Endothelial cell of umbilical vein (primary cell): ENCODE measurements around the gene GPATCH1. TPM values are rescaled to one million over a fixed set of nuclear protein-coding genes. Genes with fewer than 3 reads are reported as not detected.

ENCODE experiments used
- BruUV-seq: library from RNA; stranded (reverse); fragments of 400-500 nt; replicated peaks from 2 replicates; lab custom pipeline; 2021; lab: Mats Ljungman, UMichigan
- CTCF ChIA-PET: fragments of 300-600, 350-600 bp; sonication (Branson Sonifier 250); formaldehyde crosslinking; loops from one replicate; lab custom pipeline; 2021; ENCODE audit warnings: antibody characterized with exemption, inconsistent platforms; lab: Charles Lee
- POLR2A ChIA-PET: fragments of 300-600, 350-600 bp; sonication (Branson Sonifier 250); formaldehyde crosslinking; loops from one replicate; lab custom pipeline; 2021; ENCODE audit warnings: antibody characterized with exemption, inconsistent platforms; lab: Charles Lee
- DNase-seq: peaks from one replicate; pipeline ENCODE4 v3.0.0-alpha.2; 2011; ENCODE audit warnings: low read depth, low spot score
- FAIRE-seq: peaks from 2 replicates; lab custom pipeline; 2011; peaks lifted over from hg19 to GRCh38; lab: Jason Lieb, UNC
- H2AFZ ChIP-seq: 2 replicates; pipeline ENCODE4 v1.6.0; 2012; ENCODE audit warnings: low read depth, low read length, control low read depth, inconsistent platforms
- H3K27ac ChIP-seq: 2 replicates; pipeline ENCODE4 v1.5.1; 2011; ENCODE audit warnings: low read depth, mild to moderate bottlenecking, control low read depth, low read length, moderate library complexity; ENCODE audit not compliant: insufficient read depth
- H3K27me3 ChIP-seq, 2 experiments: 2 replicates each; pipeline versions ENCODE4 v1.6.0 to v1.6.1; 2011; ENCODE audit warnings: low read length in 2 of 2, mixed read lengths in 1 of 2; ENCODE audit not compliant: control insufficient read depth in 2 of 2, insufficient read depth in 2 of 2
- H3K36me3 ChIP-seq, 2 experiments: 2 replicates in 1 of 2; 3 replicates in 1 of 2; pipeline ENCODE4 v1.5.1; 2011; ENCODE audit warnings: low read length in 2 of 2, mild to moderate bottlenecking in 1 of 2, moderate library complexity in 1 of 2; ENCODE audit not compliant: control insufficient read depth in 2 of 2, insufficient read depth in 2 of 2; ENCODE audit errors: extremely low read depth in 1 of 2
- H3K4me1 ChIP-seq: 3 replicates; pipeline ENCODE4 v1.5.1; 2011; ENCODE audit warnings: mild to moderate bottlenecking, low read length; ENCODE audit not compliant: control insufficient read depth, insufficient read depth; ENCODE audit errors: extremely low read depth
- H3K4me2 ChIP-seq: 2 replicates; pipeline ENCODE4 v1.6.1; 2011; ENCODE audit warnings: low read length, control low read depth, mixed read lengths; ENCODE audit not compliant: insufficient read depth
- H3K4me3 ChIP-seq, 3 experiments: fragments of 200-600 bp in 1 of 3; sonication (generic), shearing (Covaris generic) in 1 of 3; replicated peaks in 1 of 3; 2 replicates each; pipeline ENCODE4 v1.5.1; 2011 to 2016; ENCODE audit warnings: control low read depth in 3 of 3, low read length in 3 of 3, mild to moderate bottlenecking in 2 of 3, inconsistent platforms in 1 of 3, low read depth in 1 of 3, moderate library complexity in 1 of 3; ENCODE audit not compliant: insufficient read depth in 1 of 3
- H3K79me2 ChIP-seq: 2 replicates; pipeline ENCODE4 v1.6.0; 2012; ENCODE audit warnings: low read length, inconsistent platforms; ENCODE audit not compliant: control insufficient read depth, insufficient read depth
- H3K9ac ChIP-seq: replicated peaks from 2 replicates; pipeline ENCODE3; 2011; ENCODE audit warnings: low read length, control low read depth; ENCODE audit not compliant: insufficient read depth; ENCODE audit errors: extremely low read depth
- H3K9me1 ChIP-seq: replicated peaks from 3 replicates; pipeline ENCODE4 v1.6.0; 2011; ENCODE audit warnings: mild to moderate bottlenecking, low read length; ENCODE audit not compliant: control insufficient read depth, insufficient read depth; ENCODE audit errors: extremely low read depth
- H3K9me3 ChIP-seq: replicated peaks from 2 replicates; pipeline ENCODE4 v1.5.1; 2012; ENCODE audit warnings: low read length, inconsistent platforms; ENCODE audit not compliant: control insufficient read depth, insufficient read depth
- H4K20me1 ChIP-seq: replicated peaks from 2 replicates; pipeline ENCODE3; 2011; ENCODE audit warnings: mild to moderate bottlenecking, low read length; ENCODE audit not compliant: control insufficient read depth, insufficient read depth; ENCODE audit errors: extremely low read depth
- EZH2 ChIP-seq: IDR thresholded peaks from 2 replicates; pipeline ENCODE4 v1.6.1; 2012; ENCODE audit warnings: borderline replicate concordance, low read depth, mild to moderate bottlenecking, moderate library complexity, low read length, inconsistent platforms; ENCODE audit not compliant: severe bottlenecking
- FOS ChIP-seq: IDR thresholded peaks from 2 replicates; pipeline ENCODE4 v1.6.1; 2011; ENCODE audit warnings: mild to moderate bottlenecking, low read length, moderate library complexity, borderline replicate concordance; ENCODE audit not compliant: insufficient read depth
- GATA2 ChIP-seq: IDR thresholded peaks from 2 replicates; pipeline ENCODE4 v1.7.0; 2011; ENCODE audit warnings: low read depth, mild to moderate bottlenecking, moderate library complexity, mixed read lengths, low read length; ENCODE audit not compliant: insufficient read length, insufficient read depth
- JUN ChIP-seq: IDR thresholded peaks from 2 replicates; pipeline ENCODE4 v1.6.1; 2011; ENCODE audit warnings: borderline replicate concordance, low read depth; ENCODE audit not compliant: insufficient read length, insufficient read depth
- MYC ChIP-seq: IDR thresholded peaks from one replicate; pipeline ENCODE4 v1.6.1; 2011; ENCODE audit warnings: mild to moderate bottlenecking, low read depth, low read length
- POLR2A ChIP-seq: IDR thresholded peaks from 2 replicates; pipeline ENCODE4 v1.6.1; 2012; ENCODE audit warnings: low read depth, mild to moderate bottlenecking, control low read depth, low read length
- POLR2AphosphoS5 ChIP-seq: IDR thresholded peaks from 2 replicates; pipeline ENCODE4 v1.6.1; 2012; ENCODE audit warnings: low read depth, mild to moderate bottlenecking, control low read depth, low read length, moderate library complexity; ENCODE audit not compliant: insufficient read depth
- dilution Hi-C: fragments of 300-500 bp; cut with MboI; formaldehyde crosslinking; loops from one replicate; pipeline ENCODE4 v1.15.0; 2019; ENCODE audit warnings: low sequenced_read_pairs; ENCODE audit not compliant: extremely low pct_ligation_motif_present
- intact Hi-C: fragments of 100-400 bp; cut with micrococcal nuclease; formaldehyde crosslinking; loops from one replicate; pipeline ENCODE4 v1.10.0; 2022
- polyA plus RNA-seq, 4 experiments: library from polyadenylated mRNA; depleted of rRNA in 3 of 4; stranded (reverse) in 3 of 4; unstranded in 1 of 4; fragments of >200 nt; gene quantifications; 2 replicates each; pipeline versions ENCODE4 v1.2.1 to v1.2.3, GENCODE V29; 2011 to 2012; ENCODE audit warnings: missing spikeins in 1 of 4
- total RNA-seq: library from RNA; stranded (reverse); gene quantifications from 2 replicates; pipeline ENCODE4 v1.2.3, GENCODE V29; 2021
- TF ChIP-seq, protein P1 (sequence below): IDR thresholded peaks from 2 replicates; pipeline ENCODE4 v1.6.1; 2011; ENCODE audit not compliant: insufficient read depth, insufficient read length
- TF ChIP-seq, protein P2 (sequence below), 2 donors: IDR thresholded peaks; 1 replicate in 1 of 2; 2 replicates in 1 of 2; pipeline ENCODE4 v1.5.1; 2011; ENCODE audit warnings: low read length in 2 of 2, mild to moderate bottlenecking in 2 of 2, moderate library complexity in 2 of 2, control low read depth in 1 of 2, inconsistent platforms in 1 of 2, low read depth in 1 of 2; ENCODE audit not compliant: insufficient read depth in 1 of 2; ENCODE audit errors: extremely low read depth in 1 of 2

Gene GPATCH1
- total and polyA plus RNA-seq, 2 donors (not counting 3 experiments of a cell fraction or from before 2014, with no cell fraction given): 4.5 to 9.2 TPM

DNA sequence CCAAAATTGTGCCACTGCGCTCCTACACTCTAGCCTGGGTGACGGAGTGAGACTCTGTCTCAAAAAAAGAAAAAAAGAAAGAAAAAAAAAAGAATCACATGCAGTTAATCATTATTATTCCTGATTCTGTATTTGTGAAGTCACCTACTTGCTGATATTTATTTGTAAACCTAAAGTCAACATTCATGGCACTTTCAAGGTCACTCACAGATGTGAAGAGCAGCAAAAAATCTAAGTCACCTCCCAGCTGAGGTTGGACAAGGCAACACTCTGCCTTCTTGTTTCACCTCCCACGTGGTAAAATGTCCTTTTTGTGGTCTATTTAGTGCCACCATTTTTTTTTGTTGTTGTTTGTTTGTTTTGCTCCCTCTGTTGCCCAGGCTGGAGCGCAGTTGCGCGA, 77.4 kb downstream of the GPATCH1 start:
- Histone ChIP-seq H3K27me3 (no peaks in the 10 kb centered on the region), H3K4me1 (no peaks in the 10 kb centered on the region), H3K9ac (no peak overlapping the region), H3K4me3 (no peak overlapping the region), H3K9me1 (no peaks in the 10 kb centered on the region), H4K20me1 (no peaks in the 10 kb centered on the region), H3K4me2 (no peak overlapping the region), H3K27ac (no peak overlapping the region), H3K79me2 (no peaks in the 10 kb centered on the region), H2AFZ (no peak overlapping the region), H3K36me3 (no peaks in the 10 kb centered on the region), H3K9me3 (no peaks in the 10 kb centered on the region)
- BruUV-seq: no TSS peak
- no peak for DNase-seq
- dilution Hi-C loops: no loop called here
- FAIRE-seq: no peak
- POLR2A ChIA-PET: no interaction called here
- CTCF ChIA-PET: interaction anchor here (1.4 to 4.9 kb wide), 2 partner anchors 19 to 26 kb away, joined by 4 to 39 read pairs; no protein-coding TSS in a partner anchor
- intact Hi-C loops: no loop called here
- no peak for TF ChIP-seq FOS
- no peak for TF ChIP-seq EZH2
- TF ChIP-seq POLR2AphosphoS5: no peak
- TF ChIP-seq POLR2A: no peak
- no peak for TF ChIP-seq GATA2
- TF ChIP-seq, protein P1, sequence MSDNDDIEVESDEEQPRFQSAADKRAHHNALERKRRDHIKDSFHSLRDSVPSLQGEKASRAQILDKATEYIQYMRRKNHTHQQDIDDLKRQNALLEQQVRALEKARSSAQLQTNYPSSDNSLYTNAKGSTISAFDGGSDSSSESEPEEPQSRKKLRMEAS: no peak
- TF ChIP-seq MYC: no peak
- TF ChIP-seq, protein P2, sequence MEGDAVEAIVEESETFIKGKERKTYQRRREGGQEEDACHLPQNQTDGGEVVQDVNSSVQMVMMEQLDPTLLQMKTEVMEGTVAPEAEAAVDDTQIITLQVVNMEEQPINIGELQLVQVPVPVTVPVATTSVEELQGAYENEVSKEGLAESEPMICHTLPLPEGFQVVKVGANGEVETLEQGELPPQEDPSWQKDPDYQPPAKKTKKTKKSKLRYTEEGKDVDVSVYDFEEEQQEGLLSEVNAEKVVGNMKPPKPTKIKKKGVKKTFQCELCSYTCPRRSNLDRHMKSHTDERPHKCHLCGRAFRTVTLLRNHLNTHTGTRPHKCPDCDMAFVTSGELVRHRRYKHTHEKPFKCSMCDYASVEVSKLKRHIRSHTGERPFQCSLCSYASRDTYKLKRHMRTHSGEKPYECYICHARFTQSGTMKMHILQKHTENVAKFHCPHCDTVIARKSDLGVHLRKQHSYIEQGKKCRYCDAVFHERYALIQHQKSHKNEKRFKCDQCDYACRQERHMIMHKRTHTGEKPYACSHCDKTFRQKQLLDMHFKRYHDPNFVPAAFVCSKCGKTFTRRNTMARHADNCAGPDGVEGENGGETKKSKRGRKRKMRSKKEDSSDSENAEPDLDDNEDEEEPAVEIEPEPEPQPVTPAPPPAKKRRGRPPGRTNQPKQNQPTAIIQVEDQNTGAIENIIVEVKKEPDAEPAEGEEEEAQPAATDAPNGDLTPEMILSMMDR (IDR thresholded peaks at IDR 0.05; ENCODE audit: extremely low read depth in 1 of 2, insufficient read depth in 1 of 2, low read depth in 1 of 2, low read length in 2 of 2): no peak
- no peak for TF ChIP-seq JUN
